H1 (cell line): Measurements from ENCODE around the gene FAM81A. TPM values are rescaled to one million over a fixed set of nuclear protein-coding genes. Genes with fewer than 3 reads are reported as not detected.

Source experiments
- CTCF ChIA-PET: fragments of 300-600 bp; sonication (Branson Sonifier 250); formaldehyde crosslinking; loops from one replicate; lab custom pipeline; 2021; ENCODE audit not compliant: partially characterized antibody; lab: Charles Lee
- POLR2A ChIA-PET: fragments of 300-600 bp; sonication (Branson Sonifier 250); formaldehyde crosslinking; loops from one replicate; lab custom pipeline; 2021; ENCODE audit warnings: inconsistent platforms; ENCODE audit not compliant: partially characterized antibody; lab: Charles Lee
- DNase-seq, 2 experiments: peaks; one replicate each; pipeline versions ENCODE4 v3.0.0 to v3.0.0-alpha.2; 2010 to 2022; ENCODE audit warnings: low spot score in 2 of 2, low read depth in 1 of 2, mixed read lengths in 1 of 2
- FAIRE-seq: peaks from 2 replicates; lab custom pipeline; 2011; peaks lifted over from hg19 to GRCh38; lab: Jason Lieb, UNC
- H2AFZ ChIP-seq: 2 replicates; pipeline ENCODE4 v1.8.1; 2012; ENCODE audit warnings: low read length, inconsistent platforms
- H2AK5ac ChIP-seq: 2 replicates; pipeline ENCODE4 v1.6.1; 2013; ENCODE audit warnings: low read depth, low read length
- H2BK120ac ChIP-seq: replicated peaks from 2 replicates; pipeline ENCODE3; 2013; ENCODE audit warnings: low read depth, low read length, inconsistent platforms
- H2BK12ac ChIP-seq: 2 replicates; pipeline ENCODE4 v1.6.1; 2013; ENCODE audit warnings: low read depth, low read length
- H2BK15ac ChIP-seq: 2 replicates; pipeline ENCODE4 v1.6.1; 2013; ENCODE audit warnings: low read length
- H2BK20ac ChIP-seq: 2 replicates; pipeline ENCODE4 v1.6.1; 2013; ENCODE audit warnings: low read length
- H2BK5ac ChIP-seq: 2 replicates; pipeline ENCODE4 v1.6.1; 2013; ENCODE audit warnings: low read depth, low read length
- H3K14ac ChIP-seq: 2 replicates; pipeline ENCODE4 v1.6.1; 2013; ENCODE audit warnings: inconsistent platforms; ENCODE audit not compliant: insufficient read length
- H3K18ac ChIP-seq: 2 replicates; pipeline ENCODE4 v1.6.1; 2013; ENCODE audit warnings: low read length; ENCODE audit errors: extremely low read depth
- H3K23ac ChIP-seq: 2 replicates; pipeline ENCODE4 v1.6.1; 2013; ENCODE audit warnings: inconsistent platforms; ENCODE audit not compliant: insufficient read length
- H3K23me2 ChIP-seq: 2 replicates; pipeline ENCODE4 v1.6.1; 2013; ENCODE audit warnings: low read depth, low read length
- H3K27ac ChIP-seq: 2 replicates; pipeline ENCODE4 v1.6.1; 2011; ENCODE audit warnings: low read depth, low read length, inconsistent platforms
- H3K27me3 ChIP-seq, 4 experiments: replicated peaks in 1 of 4; 1 replicate in 1 of 4; 2 replicates in 3 of 4; pipeline versions ENCODE4 v1.6.1 to v1.8.1; 2011 to 2013; ENCODE audit warnings: low read length in 3 of 4, mild to moderate bottlenecking in 3 of 4, inconsistent platforms in 2 of 4, mixed read lengths in 2 of 4, moderate library complexity in 1 of 4; ENCODE audit not compliant: control insufficient read depth in 3 of 4, insufficient read depth in 3 of 4; ENCODE audit errors: extremely low read depth in 1 of 4
- H3K36me3 ChIP-seq, 4 experiments: 2 replicates each; pipeline versions ENCODE4 v1.6.1 to v1.8.1; 2011 to 2013; ENCODE audit warnings: mild to moderate bottlenecking in 4 of 4, low read length in 3 of 4, moderate library complexity in 2 of 4, control low read depth in 1 of 4, inconsistent platforms in 1 of 4; ENCODE audit not compliant: insufficient read depth in 4 of 4, control insufficient read depth in 2 of 4
- H3K4ac ChIP-seq: replicated peaks from 2 replicates; pipeline ENCODE3; 2013; ENCODE audit warnings: low read length, low read depth, mixed read lengths, inconsistent platforms; ENCODE audit not compliant: insufficient read length
- H3K4me1 ChIP-seq, 4 experiments: replicated peaks in 1 of 4; 1 replicate in 1 of 4; 2 replicates in 3 of 4; pipeline versions ENCODE4 v1.6.1 to v1.8.1; 2011 to 2013; ENCODE audit warnings: low read length in 3 of 4, inconsistent platforms in 2 of 4, mixed read lengths in 1 of 4; ENCODE audit not compliant: insufficient read depth in 4 of 4, control insufficient read depth in 3 of 4
- H3K4me2 ChIP-seq, 2 experiments: 2 replicates each; pipeline versions ENCODE4 v1.6.1 to v1.8.1; 2011 to 2013; ENCODE audit warnings: low read depth in 2 of 2, low read length in 2 of 2, control low read depth in 1 of 2, inconsistent platforms in 1 of 2, mild to moderate bottlenecking in 1 of 2; ENCODE audit not compliant: insufficient read depth in 1 of 2
- H3K4me3 ChIP-seq, 4 experiments: fragments of 200-600, 300-600 bp in 1 of 4; sonication (generic), shearing (Covaris generic), sonication (Bioruptor Twin) in 1 of 4; 2 replicates each; pipeline versions ENCODE4 v1.5.1 to v1.8.1; 2011 to 2016; ENCODE audit warnings: low read length in 4 of 4, low read depth in 3 of 4, control low read depth in 2 of 4, inconsistent platforms in 2 of 4, mild to moderate bottlenecking in 2 of 4, mixed read lengths in 1 of 4, moderate library complexity in 1 of 4; ENCODE audit not compliant: insufficient read depth in 2 of 4; ENCODE audit errors: extremely low read depth in 1 of 4
- H3K56ac ChIP-seq: replicated peaks from 2 replicates; pipeline ENCODE3; 2013; ENCODE audit warnings: low read depth, mild to moderate bottlenecking, mixed read lengths, low read length, inconsistent platforms; ENCODE audit not compliant: insufficient read length
- H3K79me1 ChIP-seq: 2 replicates; pipeline ENCODE4 v1.6.1; 2013; ENCODE audit warnings: low read depth, low read length, control low read depth
- H3K79me2 ChIP-seq, 2 experiments: 2 replicates each; pipeline versions ENCODE4 v1.6.1 to v1.8.1; 2012 to 2013; ENCODE audit warnings: low read length in 2 of 2, mild to moderate bottlenecking in 2 of 2, inconsistent platforms in 1 of 2; ENCODE audit not compliant: insufficient read depth in 2 of 2, control insufficient read depth in 1 of 2
- H3K9ac ChIP-seq, 4 experiments: replicated peaks in 1 of 4; 1 replicate in 1 of 4; 2 replicates in 3 of 4; pipeline versions ENCODE4 v1.6.1 to v1.8.1; 2011 to 2013; ENCODE audit warnings: low read depth in 3 of 4, low read length in 3 of 4, control low read depth in 2 of 4, mild to moderate bottlenecking in 2 of 4, moderate library complexity in 2 of 4, inconsistent platforms in 1 of 4; ENCODE audit errors: extremely low read depth in 1 of 4
- H3K9me3 ChIP-seq, 2 experiments: 2 replicates each; pipeline versions ENCODE4 v1.6.1 to v1.8.1; 2012 to 2013; ENCODE audit warnings: mild to moderate bottlenecking in 2 of 2, moderate library complexity in 2 of 2, control low read depth in 1 of 2, inconsistent platforms in 1 of 2, low read depth in 1 of 2, low read length in 1 of 2, mixed read lengths in 1 of 2; ENCODE audit not compliant: insufficient read depth in 2 of 2
- H4K20me1 ChIP-seq, 2 experiments: replicated peaks in 1 of 2; 2 replicates each; pipeline versions ENCODE3 to v1.8.1; 2011 to 2013; ENCODE audit warnings: inconsistent platforms in 2 of 2, low read length in 2 of 2, mild to moderate bottlenecking in 1 of 2; ENCODE audit not compliant: insufficient read depth in 2 of 2, control insufficient read depth in 1 of 2
- H4K5ac ChIP-seq: 2 replicates; pipeline ENCODE4 v1.6.1; 2013; ENCODE audit warnings: low read length, low read depth, mixed read lengths, inconsistent platforms; ENCODE audit not compliant: insufficient read length
- H4K8ac ChIP-seq: 2 replicates; pipeline ENCODE4 v1.8.0; 2013; ENCODE audit warnings: mild to moderate bottlenecking, moderate library complexity, low read length, inconsistent platforms; ENCODE audit not compliant: insufficient read depth; ENCODE audit errors: extremely low read depth
- H4K91ac ChIP-seq: replicated peaks from 2 replicates; pipeline ENCODE3; 2013; ENCODE audit warnings: low read length, mixed read lengths, inconsistent platforms; ENCODE audit not compliant: insufficient read length
- BACH1 ChIP-seq: IDR thresholded peaks from 2 replicates; pipeline ENCODE4 v1.6.1; 2012; ENCODE audit warnings: low read length, improper control_type of control experiment
- CREB1 ChIP-seq: IDR thresholded peaks from 2 replicates; pipeline ENCODE4 v1.6.1; 2012; ENCODE audit warnings: inconsistent platforms
- KDM5A ChIP-seq: fragments of 200-600 bp; IDR thresholded peaks from 2 replicates; pipeline ENCODE4 v1.7.1; 2012; ENCODE audit warnings: mild to moderate bottlenecking, low read length, inconsistent platforms, mixed read lengths
- MAFK ChIP-seq: IDR thresholded peaks from 2 replicates; pipeline ENCODE4 v1.6.1; 2012; ENCODE audit warnings: low read depth, mild to moderate bottlenecking, improper control_type of control experiment, low read length
- PHF8 ChIP-seq: fragments of 200-600 bp; sonication (generic); conservative IDR thresholded peaks from 2 replicates; pipeline ENCODE4 v1.7.1; 2012; ENCODE audit warnings: low read depth, mild to moderate bottlenecking, inconsistent platforms, low read length, moderate library complexity
- POLR2A ChIP-seq, 2 experiments: IDR thresholded peaks; 1 replicate in 1 of 2; 2 replicates in 1 of 2; pipeline ENCODE4 v1.6.1; 2011; ENCODE audit warnings: low read depth in 2 of 2, low read length in 2 of 2, mild to moderate bottlenecking in 2 of 2; ENCODE audit errors: control extremely low read depth in 1 of 2
- SIRT6 ChIP-seq: IDR thresholded peaks from one replicate; pipeline ENCODE4 v1.7.1; 2012; ENCODE audit warnings: low read length, inconsistent platforms
- SP2 ChIP-seq: IDR thresholded peaks from 2 replicates; pipeline ENCODE4 v1.6.1; 2012; ENCODE audit warnings: mild to moderate bottlenecking, low read length, inconsistent platforms
- SUZ12 ChIP-seq: fragments of 200-600 bp; sonication (generic); IDR thresholded peaks from 2 replicates; pipeline ENCODE4 v1.6.1; 2012; ENCODE audit warnings: mild to moderate bottlenecking, inconsistent platforms, low read length, moderate library complexity, mixed read lengths
- TAF1 ChIP-seq: IDR thresholded peaks from 2 replicates; pipeline ENCODE4 v1.6.1; 2011; ENCODE audit warnings: mild to moderate bottlenecking, low read depth, low read length
- WGBS, 2 experiments: shearing (Covaris generic) in 1 of 2; methylation state at CpG; one replicate each; pipeline versions ENCODE4 v1.1.6 to v1.1.7; 2013 to 2015; ENCODE audit warnings: low lambda C conversion rate in 2 of 2, mixed read lengths in 2 of 2, inconsistent platforms in 1 of 2, low coverage in 1 of 2, missing lambda C conversion rate in 1 of 2; ENCODE audit not compliant: insufficient replicate concordance in 2 of 2, insufficient coverage in 1 of 2, insufficient read length in 1 of 2; ENCODE audit errors: extremely low coverage in 1 of 2, missing lambda C conversion rate in 1 of 2; 5-methylcytosine and 5-hydroxymethylcytosine counted together
- polyA plus RNA-seq, 7 experiments: library from polyadenylated mRNA; depleted of rRNA in 3 of 7; stranded (reverse) in 5 of 7; unstranded in 2 of 7; fragments of >200 nt in 5 of 7; fragments of 200-250 nt in 2 of 7; gene quantifications; 1 replicate in 5 of 7; 2 replicates in 1 of 7; 4 replicates in 1 of 7; pipeline versions ENCODE4 v1.2.1 to v1.2.3, GENCODE V29; 2011 to 2013; ENCODE audit warnings: missing spikeins in 2 of 7, mixed read lengths in 2 of 7
- total RNA-seq: library from RNA; stranded (reverse); fragmentation: NEBNext Ultra II Directional; extraction: Animal tissue kit (Norgen Biotek cat#: 25700); gene quantifications from 2 replicates; pipeline ENCODE4 v1.2.1, GENCODE V29; 2021
- TF ChIP-seq, protein P1 (sequence below), 3 experiments: IDR thresholded peaks; 1 replicate in 2 of 3; 2 replicates in 1 of 3; pipeline versions ENCODE4 v1.5.1 to v1.6.1; 2011; ENCODE audit warnings: low read length in 3 of 3, mild to moderate bottlenecking in 3 of 3, inconsistent platforms in 2 of 3, low read depth in 1 of 3, moderate library complexity in 1 of 3; ENCODE audit not compliant: insufficient read depth in 1 of 3; ENCODE audit errors: control extremely low read depth in 1 of 3

The FAM81A gene
- total and polyA plus RNA-seq, 2 of the 8 experiments (the other 6 are each of a cell fraction or from before 2014, with no cell fraction given) = 0.56 to 3.0 TPM

GRCh38 chr15:59444081-59444835, 6.3 kb downstream of the FAM81A start:
- ChIA-PET POLR2A (interaction anchor here (0.9 kb wide), 1 partner anchor 184 kb away, joined by 3 read pairs; no protein-coding TSS in a partner anchor), CTCF (interaction anchor here (1.3 kb wide), 1 partner anchor 23 kb away, joined by 3 read pairs; no protein-coding TSS in a partner anchor)
- FAIRE-seq = no peak
- TF ChIP-seq SIRT6 = no peak
- TF ChIP-seq KDM5A = no peak
- TF ChIP-seq BACH1 = no peak
- no peak for TF ChIP-seq MAFK
- no peak for TF ChIP-seq SUZ12
- TF ChIP-seq, protein P1, sequence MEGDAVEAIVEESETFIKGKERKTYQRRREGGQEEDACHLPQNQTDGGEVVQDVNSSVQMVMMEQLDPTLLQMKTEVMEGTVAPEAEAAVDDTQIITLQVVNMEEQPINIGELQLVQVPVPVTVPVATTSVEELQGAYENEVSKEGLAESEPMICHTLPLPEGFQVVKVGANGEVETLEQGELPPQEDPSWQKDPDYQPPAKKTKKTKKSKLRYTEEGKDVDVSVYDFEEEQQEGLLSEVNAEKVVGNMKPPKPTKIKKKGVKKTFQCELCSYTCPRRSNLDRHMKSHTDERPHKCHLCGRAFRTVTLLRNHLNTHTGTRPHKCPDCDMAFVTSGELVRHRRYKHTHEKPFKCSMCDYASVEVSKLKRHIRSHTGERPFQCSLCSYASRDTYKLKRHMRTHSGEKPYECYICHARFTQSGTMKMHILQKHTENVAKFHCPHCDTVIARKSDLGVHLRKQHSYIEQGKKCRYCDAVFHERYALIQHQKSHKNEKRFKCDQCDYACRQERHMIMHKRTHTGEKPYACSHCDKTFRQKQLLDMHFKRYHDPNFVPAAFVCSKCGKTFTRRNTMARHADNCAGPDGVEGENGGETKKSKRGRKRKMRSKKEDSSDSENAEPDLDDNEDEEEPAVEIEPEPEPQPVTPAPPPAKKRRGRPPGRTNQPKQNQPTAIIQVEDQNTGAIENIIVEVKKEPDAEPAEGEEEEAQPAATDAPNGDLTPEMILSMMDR (IDR thresholded peaks at IDR 0.05; ENCODE audit: control extremely low read depth in 1 of 3, insufficient read depth in 1 of 3, low read depth in 1 of 3, low read length in 3 of 3) = no peak
- TF ChIP-seq PHF8 = no peak
- no peak for TF ChIP-seq CREB1
- TF ChIP-seq POLR2A (IDR thresholded peaks at IDR 0.05; ENCODE audit: control extremely low read depth in 1 of 2, low read depth in 2 of 2, low read length in 2 of 2) = no peak
- TF ChIP-seq TAF1 = no peak
- TF ChIP-seq SP2 = no peak

More at GRCh38 chr15:59444081-59444835, 6.3 kb downstream of the FAM81A start:
- no peak overlapping the region for H2BK12ac ChIP-seq
- H3K4me3 ChIP-seq = no peak overlapping the region
- H4K91ac ChIP-seq = no peak overlapping the region
- no peaks in the 10 kb centered on the region for H4K20me1 ChIP-seq
- H3K23ac ChIP-seq = no peak overlapping the region
- no peak overlapping the region for H2BK5ac ChIP-seq
- H3K4ac ChIP-seq = no peak overlapping the region
- WGBS, 2 experiments = 88% methylated on average over 11 of the region's 11 CpGs; no CpG with 5 or more reads in 1 of the 2 experiments
- no peak overlapping the region for H3K4me2 ChIP-seq
- H3K18ac ChIP-seq = no peak overlapping the region
- DNase-seq = no peak
- H2AK5ac ChIP-seq = no peak overlapping the region
- H3K27ac ChIP-seq = no peak overlapping the region
- no peak overlapping the region for H2BK20ac ChIP-seq
- H3K56ac ChIP-seq = no peak overlapping the region
- no peaks in the 10 kb centered on the region for H3K36me3 ChIP-seq
- H3K79me2 ChIP-seq = no peaks in the 10 kb centered on the region
- no peak overlapping the region for H3K9ac ChIP-seq
- H3K4me1 ChIP-seq = peaks cover 0 to 4% (median 1%) of the 10 kb centered on the region in 4 experiments; a peak in 3 of 7 replicates
- no peaks in the 10 kb centered on the region for H3K23me2 ChIP-seq
- H3K9me3 ChIP-seq = no peaks in the 10 kb centered on the region
- H2BK15ac ChIP-seq = no peak overlapping the region
- no peaks in the 10 kb centered on the region for H3K79me1 ChIP-seq
- peaks cover 0 to 11% (median 8%) of the 10 kb centered on the region in 4 experiments; a peak in 6 of 7 replicates for H3K27me3 ChIP-seq
- H2AFZ ChIP-seq = no peak overlapping the region
- H2BK120ac ChIP-seq = no peak overlapping the region
- H3K14ac ChIP-seq = no peak overlapping the region
- no peak overlapping the region for H4K5ac ChIP-seq
- H4K8ac ChIP-seq = no peak overlapping the region
